CD4-positive, alpha-beta T cell treated with Interleukin-6 at 100 ng/mL for 8 hours (primary cell): ENCODE results near the gene SLC16A6.
"Not testable (repeated sequence)": the region's sequence is repeated elsewhere in the genome, so short reads cannot be mapped to it uniquely, and the experiment has no call there.

Source experiments
- DNase-seq: peaks from one replicate; pipeline ENCODE4 v3.0.0-alpha.2; 2020; ENCODE audit warnings: mixed read lengths, low spot score

Gene SLC16A6

DNA sequence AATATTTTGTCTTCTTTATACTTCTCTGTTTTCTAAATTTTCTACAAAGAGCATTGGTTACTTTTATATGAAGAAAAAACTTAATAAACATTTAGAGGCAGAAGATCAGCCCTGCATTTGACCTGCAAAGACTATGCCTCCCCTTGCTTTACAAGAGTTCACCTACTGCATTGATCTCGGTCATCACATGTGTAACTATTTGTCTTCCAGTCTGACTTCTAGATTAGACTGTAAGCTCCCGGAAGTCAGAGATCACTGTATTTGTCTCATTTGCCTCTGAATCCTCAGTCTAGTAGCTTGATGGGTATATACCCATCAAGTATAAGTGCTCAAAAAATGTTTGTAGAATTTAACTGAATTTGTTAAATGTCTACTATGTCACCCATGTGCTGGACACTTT lies 70.7 kb downstream of the SLC16A6 start:
- DNase-seq: not testable (repeated sequence)

DNA sequence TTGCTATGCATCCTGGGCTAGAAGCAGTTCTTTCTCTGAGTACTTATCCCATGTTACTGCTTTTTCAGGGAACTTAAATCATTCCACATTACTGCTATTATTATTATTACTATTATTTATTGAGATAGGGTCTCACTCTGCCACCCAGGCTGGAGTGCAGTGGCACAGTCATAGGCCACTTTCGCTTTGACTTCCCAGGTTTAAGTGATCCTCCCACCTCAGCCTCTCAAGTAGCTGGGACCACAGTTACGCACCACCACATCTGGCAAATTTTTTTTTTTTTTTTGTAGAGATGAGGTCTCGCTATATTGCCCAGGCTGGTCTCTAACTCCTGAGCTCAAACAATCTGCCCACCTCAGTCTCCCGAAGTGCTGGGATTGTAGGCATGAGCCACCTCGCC lies 71.5 kb downstream of the SLC16A6 start:
- DNase-seq: not testable (repeated sequence)
